HL-60 (cell line): ENCODE measurements around the gene ACP6.

Experiments used
- DNase-seq, 2 experiments: peaks; one replicate each; pipeline ENCODE4 v3.0.0-alpha.2; 2010 to 2020; ENCODE audit warnings: low read depth in 1 of 2, low spot score in 1 of 2
- H3K27ac ChIP-seq: fragments of 250-450 bp; sonication (Bioruptor Pico); replicated peaks from 2 replicates; pipeline ENCODE4 v1.5.1; 2020; ENCODE audit warnings: mild to moderate bottlenecking, moderate library complexity
- H3K27me3 ChIP-seq: fragments of 250-450 bp; sonication (Bioruptor Pico); 2 replicates; pipeline ENCODE4 v1.5.1; 2021; ENCODE audit warnings: mild to moderate bottlenecking, moderate library complexity; ENCODE audit not compliant: insufficient read depth, poor library complexity, severe bottlenecking
- H3K4me3 ChIP-seq: replicated peaks from 2 replicates; pipeline ENCODE4 v1.5.1; 2011; ENCODE audit warnings: mild to moderate bottlenecking, control low read depth, low read length; ENCODE audit not compliant: insufficient read depth
- GABPA ChIP-seq: IDR thresholded peaks from 2 replicates; pipeline ENCODE4 v1.6.1; 2012; ENCODE audit warnings: low read depth
- POLR2AphosphoS5 ChIP-seq: IDR thresholded peaks from 2 replicates; pipeline ENCODE4 v1.6.1; 2012; ENCODE audit warnings: low read depth
- SPI1 ChIP-seq: IDR thresholded peaks from 2 replicates; pipeline ENCODE4 v1.6.1; 2012; ENCODE audit warnings: low read depth, mild to moderate bottlenecking, borderline replicate concordance
- TF ChIP-seq, protein P1 (sequence below): IDR thresholded peaks from one replicate; pipeline ENCODE4 v1.5.1; 2011; ENCODE audit warnings: low read length, control low read depth, inconsistent platforms; ENCODE audit not compliant: insufficient read depth
- TF ChIP-seq, protein P2 (sequence below): IDR thresholded peaks from 2 replicates; pipeline ENCODE4 v1.6.1; 2012; ENCODE audit warnings: low read depth; ENCODE audit not compliant: insufficient replicate concordance

Gene ACP6

DNA sequence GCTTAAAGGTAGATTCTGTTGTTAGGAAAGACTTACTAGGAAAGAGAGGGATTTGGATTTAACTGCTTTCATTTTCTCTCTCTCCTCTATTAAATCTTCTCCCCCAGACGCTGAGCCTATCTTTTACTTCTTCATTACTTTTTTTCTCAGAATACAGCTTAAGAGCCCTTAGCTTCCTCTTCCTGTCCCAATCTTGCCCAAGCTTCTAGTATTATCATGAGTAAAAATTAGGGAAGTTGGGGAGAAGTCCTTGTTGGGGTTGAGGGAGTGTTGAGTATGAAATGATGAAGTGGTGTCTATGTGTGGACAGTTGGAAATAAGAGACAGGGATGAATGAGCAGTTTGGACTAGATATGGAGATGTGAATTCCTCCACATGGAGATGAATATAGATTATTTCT, 35.0 kb downstream of the ACP6 start:
- peak in 1 of 2 experiments; percentile 52 for DNase-seq
- TF ChIP-seq GABPA (no peak), SPI1 (peak; percentile 81; the same call in 1 of the 2 replicates)
- TF ChIP-seq, protein P1, sequence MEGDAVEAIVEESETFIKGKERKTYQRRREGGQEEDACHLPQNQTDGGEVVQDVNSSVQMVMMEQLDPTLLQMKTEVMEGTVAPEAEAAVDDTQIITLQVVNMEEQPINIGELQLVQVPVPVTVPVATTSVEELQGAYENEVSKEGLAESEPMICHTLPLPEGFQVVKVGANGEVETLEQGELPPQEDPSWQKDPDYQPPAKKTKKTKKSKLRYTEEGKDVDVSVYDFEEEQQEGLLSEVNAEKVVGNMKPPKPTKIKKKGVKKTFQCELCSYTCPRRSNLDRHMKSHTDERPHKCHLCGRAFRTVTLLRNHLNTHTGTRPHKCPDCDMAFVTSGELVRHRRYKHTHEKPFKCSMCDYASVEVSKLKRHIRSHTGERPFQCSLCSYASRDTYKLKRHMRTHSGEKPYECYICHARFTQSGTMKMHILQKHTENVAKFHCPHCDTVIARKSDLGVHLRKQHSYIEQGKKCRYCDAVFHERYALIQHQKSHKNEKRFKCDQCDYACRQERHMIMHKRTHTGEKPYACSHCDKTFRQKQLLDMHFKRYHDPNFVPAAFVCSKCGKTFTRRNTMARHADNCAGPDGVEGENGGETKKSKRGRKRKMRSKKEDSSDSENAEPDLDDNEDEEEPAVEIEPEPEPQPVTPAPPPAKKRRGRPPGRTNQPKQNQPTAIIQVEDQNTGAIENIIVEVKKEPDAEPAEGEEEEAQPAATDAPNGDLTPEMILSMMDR, result no peak
- Histone ChIP-seq H3K27me3 (no peaks in the 10 kb centered on the region), H3K4me3 (no peak overlapping the region), H3K27ac (no peak overlapping the region)

DNA sequence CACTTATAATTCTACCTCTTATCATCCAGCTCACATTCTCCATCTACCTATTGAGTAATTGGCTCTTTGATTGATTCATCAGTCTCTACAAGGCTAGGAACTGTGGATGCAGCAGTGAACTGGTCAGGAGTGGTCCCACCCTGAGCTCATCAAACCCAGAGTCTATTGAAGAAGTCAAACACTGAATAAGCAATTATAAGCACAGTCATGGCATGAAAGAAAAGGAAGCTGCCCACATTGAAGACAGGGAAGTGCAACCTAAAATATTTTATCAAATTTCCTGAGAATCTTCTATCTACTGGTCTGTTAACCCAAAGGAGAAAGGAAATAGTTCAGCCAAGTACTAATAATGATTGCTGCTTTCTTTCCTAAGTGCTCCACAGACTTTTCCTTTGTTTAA, 35.7 kb downstream of the ACP6 start:
- no peak for TF ChIP-seq GABPA
- TF ChIP-seq, protein P2, sequence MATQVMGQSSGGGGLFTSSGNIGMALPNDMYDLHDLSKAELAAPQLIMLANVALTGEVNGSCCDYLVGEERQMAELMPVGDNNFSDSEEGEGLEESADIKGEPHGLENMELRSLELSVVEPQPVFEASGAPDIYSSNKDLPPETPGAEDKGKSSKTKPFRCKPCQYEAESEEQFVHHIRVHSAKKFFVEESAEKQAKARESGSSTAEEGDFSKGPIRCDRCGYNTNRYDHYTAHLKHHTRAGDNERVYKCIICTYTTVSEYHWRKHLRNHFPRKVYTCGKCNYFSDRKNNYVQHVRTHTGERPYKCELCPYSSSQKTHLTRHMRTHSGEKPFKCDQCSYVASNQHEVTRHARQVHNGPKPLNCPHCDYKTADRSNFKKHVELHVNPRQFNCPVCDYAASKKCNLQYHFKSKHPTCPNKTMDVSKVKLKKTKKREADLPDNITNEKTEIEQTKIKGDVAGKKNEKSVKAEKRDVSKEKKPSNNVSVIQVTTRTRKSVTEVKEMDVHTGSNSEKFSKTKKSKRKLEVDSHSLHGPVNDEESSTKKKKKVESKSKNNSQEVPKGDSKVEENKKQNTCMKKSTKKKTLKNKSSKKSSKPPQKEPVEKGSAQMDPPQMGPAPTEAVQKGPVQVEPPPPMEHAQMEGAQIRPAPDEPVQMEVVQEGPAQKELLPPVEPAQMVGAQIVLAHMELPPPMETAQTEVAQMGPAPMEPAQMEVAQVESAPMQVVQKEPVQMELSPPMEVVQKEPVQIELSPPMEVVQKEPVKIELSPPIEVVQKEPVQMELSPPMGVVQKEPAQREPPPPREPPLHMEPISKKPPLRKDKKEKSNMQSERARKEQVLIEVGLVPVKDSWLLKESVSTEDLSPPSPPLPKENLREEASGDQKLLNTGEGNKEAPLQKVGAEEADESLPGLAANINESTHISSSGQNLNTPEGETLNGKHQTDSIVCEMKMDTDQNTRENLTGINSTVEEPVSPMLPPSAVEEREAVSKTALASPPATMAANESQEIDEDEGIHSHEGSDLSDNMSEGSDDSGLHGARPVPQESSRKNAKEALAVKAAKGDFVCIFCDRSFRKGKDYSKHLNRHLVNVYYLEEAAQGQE, result no peak
- TF ChIP-seq POLR2AphosphoS5, result no peak
- TF ChIP-seq, protein P1, result no peak
- no peak for TF ChIP-seq SPI1
- no peak overlapping the region for H3K27ac ChIP-seq
- no peak for DNase-seq

DNA sequence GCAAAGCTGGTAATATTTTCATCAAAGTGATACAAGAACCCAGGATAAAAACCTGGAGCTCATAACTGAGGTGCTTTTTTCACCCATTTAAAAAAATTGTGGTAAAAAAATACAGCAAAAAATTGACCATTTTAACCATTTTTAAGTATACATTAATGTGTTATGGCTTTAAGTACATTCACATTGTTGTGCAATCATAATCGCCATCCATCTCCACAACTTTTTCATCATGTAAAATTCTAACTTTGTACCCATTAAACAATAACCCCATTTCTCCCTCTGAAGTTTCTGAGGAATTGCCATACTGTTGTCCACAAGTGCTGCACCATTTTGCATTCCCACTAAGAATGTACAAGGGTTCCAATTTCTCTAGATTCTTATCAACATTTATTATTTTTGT, 36.6 kb downstream of the ACP6 start:
- no peak overlapping the region for H3K27ac ChIP-seq
- no peaks in the 10 kb centered on the region for H3K27me3 ChIP-seq
- TF ChIP-seq POLR2AphosphoS5, result no peak
- TF ChIP-seq, protein P1, result no peak
- TF ChIP-seq, protein P2, result no peak
- no peak for TF ChIP-seq GABPA
- no peak for TF ChIP-seq SPI1
- DNase-seq, result no peak
- H3K4me3 ChIP-seq, result no peak overlapping the region

More for the DNA sequence above, 35.7 kb downstream of the ACP6 start:
- Histone ChIP-seq H3K27me3 (no peaks in the 10 kb centered on the region), H3K4me3 (no peak overlapping the region)

DNA sequence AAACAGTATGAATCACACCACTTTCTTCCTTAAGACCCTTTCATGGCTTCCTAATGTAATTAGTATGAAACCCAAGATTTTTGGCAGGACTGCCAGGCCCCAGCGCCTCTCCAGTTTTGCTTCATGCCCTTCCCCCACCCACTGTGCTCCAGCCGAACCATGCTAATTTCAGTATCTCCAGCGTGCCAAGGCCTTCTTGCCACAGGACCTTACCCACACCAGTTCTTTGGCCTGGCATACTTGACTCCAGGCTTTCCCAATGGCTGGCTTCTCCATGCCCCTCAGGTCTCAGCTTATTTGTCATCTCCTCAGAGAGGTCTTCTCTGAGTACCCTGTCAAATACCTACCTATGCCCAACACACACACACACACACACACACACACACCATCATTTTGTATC, 38.5 kb downstream of the ACP6 start:
- no peak overlapping the region for H3K4me3 ChIP-seq
- no peak for TF ChIP-seq SPI1
- TF ChIP-seq GABPA, result no peak
- TF ChIP-seq, protein P1, result no peak
- TF ChIP-seq, protein P2, result no peak
- TF ChIP-seq POLR2AphosphoS5, result no peak
- H3K27me3 ChIP-seq, result no peaks in the 10 kb centered on the region
- no peak overlapping the region for H3K27ac ChIP-seq
- DNase-seq, result no peak
